HCT116 (cell line): ENCODE data around the gene HIVEP2. TPM values are rescaled to one million over a fixed set of nuclear protein-coding genes. Genes with fewer than 3 reads are reported as not detected.

Source experiments
- ATAC-seq: fragments of 200-7000 bp; cut with Tn5 transposase; 2 replicates; pipeline ENCODE4 v1.9.1; 2020; ENCODE audit warnings: mild to moderate bottlenecking, moderate library complexity
- BruUV-seq: library from RNA; stranded (reverse); fragments of 400-500 nt; replicated peaks from 2 replicates; lab custom pipeline; 2021; lab: Mats Ljungman, UMichigan
- CTCF ChIA-PET: fragments of 300-600 bp; sonication (Branson Sonifier 250); formaldehyde crosslinking; loops from one replicate; lab custom pipeline; 2021; ENCODE audit warnings: antibody characterized with exemption; lab: Charles Lee
- POLR2A ChIA-PET: fragments of 300-600, 350-600 bp; sonication (Branson Sonifier 250); formaldehyde crosslinking; loops from one replicate; lab custom pipeline; 2021; ENCODE audit warnings: antibody characterized with exemption; lab: Charles Lee
- RAD21 ChIA-PET, 2 experiments: fragments of 300-600 bp; sonication (Branson Sonifier 250); formaldehyde crosslinking; loops; one replicate each; lab custom pipeline; 2023; ENCODE audit warnings: low total read pairs in 2 of 2; ENCODE audit not compliant: uncharacterized antibody in 2 of 2, unreplicated experiment in 2 of 2, low non-redundant PET in 1 of 2; lab: Charles Lee
- DNase-seq: peaks from one replicate; pipeline ENCODE4 v3.0.0-alpha.2; 2010; ENCODE audit warnings: low read depth, low spot score
- H2AFZ ChIP-seq: fragments of 200-600 bp; shearing (Covaris generic), sonication (generic); 2 replicates; pipeline ENCODE4 v1.6.1; 2017; ENCODE audit warnings: low read depth, mixed run types, mixed read lengths, antibody characterized with exemption, low read length; ENCODE audit not compliant: poor library complexity, severe bottlenecking
- H3K27ac ChIP-seq: 2 replicates; pipeline ENCODE4 v1.5.1; 2012; ENCODE audit warnings: low read depth, low read length
- H3K27me3 ChIP-seq: fragments of 200-600 bp; sonication (generic); 2 replicates; pipeline ENCODE4 v1.6.1; 2016; ENCODE audit warnings: mixed run types, low read length, mixed read lengths; ENCODE audit not compliant: insufficient read depth
- H3K36me3 ChIP-seq, 2 experiments: fragments of 200-500 bp in 1 of 2; fragments of 200-600 bp in 1 of 2; sonication (Bioruptor generic) in 1 of 2; sonication (generic) in 1 of 2; 2 replicates each; pipeline versions ENCODE4 v1.5.1 to v1.6.1; 2014 to 2016; ENCODE audit warnings: low read length in 2 of 2, inconsistent platforms in 1 of 2, mixed read lengths in 1 of 2, mixed run types in 1 of 2; ENCODE audit not compliant: insufficient read depth in 2 of 2, control insufficient read depth in 1 of 2
- H3K4me1 ChIP-seq, 2 experiments: fragments of 200-600 bp in 1 of 2; sonication (generic) in 1 of 2; 2 replicates each; pipeline versions ENCODE4 v1.5.1 to v1.6.1; 2012 to 2017; ENCODE audit warnings: low read length in 2 of 2, inconsistent platforms in 1 of 2, mild to moderate bottlenecking in 1 of 2, mixed read lengths in 1 of 2, mixed run types in 1 of 2, moderate library complexity in 1 of 2; ENCODE audit not compliant: insufficient read depth in 2 of 2, control insufficient read depth in 1 of 2
- H3K4me2 ChIP-seq: fragments of 200-600 bp; sonication (generic); 2 replicates; pipeline ENCODE4 v1.6.1; 2017; ENCODE audit warnings: mixed run types, low read length, mixed read lengths
- H3K4me3 ChIP-seq, 2 experiments: fragments of 200-600 bp in 1 of 2; sonication (generic) in 1 of 2; replicated peaks in 1 of 2; 2 replicates each; pipeline ENCODE4 v1.5.1; 2011 to 2016; ENCODE audit warnings: low read length in 2 of 2, control low read depth in 1 of 2, low read depth in 1 of 2, mild to moderate bottlenecking in 1 of 2, mixed read lengths in 1 of 2, mixed run types in 1 of 2
- H3K79me2 ChIP-seq: fragments of 200-600 bp; sonication (generic); 2 replicates; pipeline ENCODE4 v1.6.1; 2017; ENCODE audit warnings: mild to moderate bottlenecking, mixed run types, low read length, moderate library complexity, mixed read lengths; ENCODE audit not compliant: insufficient read depth
- H3K9ac ChIP-seq: fragments of 200-600 bp; sonication (generic); 2 replicates; pipeline ENCODE4 v1.6.1; 2016; ENCODE audit warnings: low read length, mixed read lengths
- H3K9me2 ChIP-seq: fragments of 200-600 bp; sonication (generic), shearing (Covaris generic); 2 replicates; pipeline ENCODE4 v1.6.1; 2017; ENCODE audit warnings: mixed run types, mild to moderate bottlenecking, moderate library complexity; ENCODE audit not compliant: insufficient read depth
- H3K9me3 ChIP-seq, 2 experiments: fragments of 200-500 bp in 1 of 2; fragments of 200-600 bp in 1 of 2; sonication (Bioruptor generic) in 1 of 2; sonication (generic) in 1 of 2; 2 replicates each; pipeline ENCODE4 v1.6.1; 2014 to 2017; ENCODE audit warnings: low read length in 2 of 2, mixed read lengths in 2 of 2, inconsistent platforms in 1 of 2, low read depth in 1 of 2, mild to moderate bottlenecking in 1 of 2, mixed run types in 1 of 2, moderate library complexity in 1 of 2; ENCODE audit not compliant: control insufficient read depth in 1 of 2, insufficient read depth in 1 of 2
- H4K20me1 ChIP-seq: fragments of 200-600 bp; sonication (generic), shearing (Covaris generic); 2 replicates; pipeline ENCODE4 v1.6.1; 2017; ENCODE audit warnings: mixed run types, mild to moderate bottlenecking, moderate library complexity; ENCODE audit not compliant: insufficient read depth
- ATF3 ChIP-seq: IDR thresholded peaks from 2 replicates; pipeline ENCODE4 v1.6.1; 2012
- CBX3 ChIP-seq: IDR thresholded peaks from 2 replicates; pipeline ENCODE4 v1.6.1; 2012; ENCODE audit warnings: low read depth
- CEBPB ChIP-seq: IDR thresholded peaks from 2 replicates; pipeline ENCODE4 v1.6.1; 2012; ENCODE audit warnings: low read depth
- ELF1 ChIP-seq: IDR thresholded peaks from 2 replicates; pipeline ENCODE4 v1.6.1; 2012; ENCODE audit warnings: low read depth, borderline replicate concordance
- EZH2 ChIP-seq: fragments of 200-600 bp; sonication (generic); IDR thresholded peaks from 2 replicates; pipeline ENCODE4 v1.6.1; 2017; ENCODE audit warnings: antibody characterized with exemption, mixed run types
- REST ChIP-seq: IDR thresholded peaks from 2 replicates; pipeline ENCODE4 v1.6.1; 2012; ENCODE audit warnings: low read depth
- SP1 ChIP-seq: IDR thresholded peaks from 2 replicates; pipeline ENCODE4 v1.6.1; 2012; ENCODE audit warnings: low read depth
- YY1 ChIP-seq: IDR thresholded peaks from 2 replicates; pipeline ENCODE4 v1.6.1; 2011; ENCODE audit warnings: low read length, low read depth, moderate library complexity, mild to moderate bottlenecking; ENCODE audit not compliant: insufficient replicate concordance; ENCODE audit errors: extremely low read depth
- intact Hi-C: fragments of 100-400 bp; cut with micrococcal nuclease; formaldehyde crosslinking; loops from 2 replicates; pipeline ENCODE4 v1.10.0; 2022
- total RNA-seq: library from RNA; stranded (reverse); gene quantifications from one replicate; pipeline ENCODE4 v1.2.1, GENCODE V29; 2021; ENCODE audit not compliant: unreplicated experiment

HIVEP2 gene
- total RNA-seq, 1 experiment from 2014 or later, result 8.1 TPM

- H3K36me3 ChIP-seq, result no peaks in the 10 kb centered on the region
- no peaks in the 10 kb centered on the region for H3K9me2 ChIP-seq
- TF ChIP-seq YY1, result no peak
- TF ChIP-seq ELF1, result no peak
- peak; percentile 22; the same call in 1 of the 2 replicates for TF ChIP-seq CEBPB
- TF ChIP-seq REST, result no peak
- TF ChIP-seq EZH2, result no peak
- TF ChIP-seq CBX3, result no peak
- TF ChIP-seq ATF3, result no peak
- no peak for TF ChIP-seq SP1
- no peak overlapping the region for H3K27ac ChIP-seq
- H3K4me2 ChIP-seq, result no peak overlapping the region
- no peak overlapping the region for H3K4me3 ChIP-seq
- H4K20me1 ChIP-seq, result no peaks in the 10 kb centered on the region
- H3K27me3 ChIP-seq, result no peaks in the 10 kb centered on the region
- no peaks in the 10 kb centered on the region for H3K4me1 ChIP-seq
- no peaks in the 10 kb centered on the region for H3K9me3 ChIP-seq
- no peak overlapping the region for H2AFZ ChIP-seq
- no peak for DNase-seq
- no peaks in the 10 kb centered on the region for H3K79me2 ChIP-seq
- intact Hi-C loops, result no loop called here
- ChIA-PET POLR2A (no interaction called here), CTCF (interaction anchor here (0.9 kb wide), 1 partner anchor 9 kb away, joined by 3 read pairs; no protein-coding TSS in a partner anchor), RAD21 (no interaction called here)
- no TSS peak for BruUV-seq
- H3K9ac ChIP-seq, result no peak overlapping the region
- no peak for ATAC-seq
Observed at GRCh38 chr6:142728364-142728763, 216.6 kb downstream of the HIVEP2 start.
